GM18858 (cell line): Measurements from ENCODE around the gene IL18R1.
A peak's percentile ranks its signal among the peaks of the same experiment; 100 is the strongest.

Source experiments
- ATAC-seq: cut with Tn5 transposase; IDR thresholded peaks from one replicate; pipeline ENCODE4 v1.9.1; 2021; ENCODE audit not compliant: unreplicated experiment

IL18R1 gene

DNA sequence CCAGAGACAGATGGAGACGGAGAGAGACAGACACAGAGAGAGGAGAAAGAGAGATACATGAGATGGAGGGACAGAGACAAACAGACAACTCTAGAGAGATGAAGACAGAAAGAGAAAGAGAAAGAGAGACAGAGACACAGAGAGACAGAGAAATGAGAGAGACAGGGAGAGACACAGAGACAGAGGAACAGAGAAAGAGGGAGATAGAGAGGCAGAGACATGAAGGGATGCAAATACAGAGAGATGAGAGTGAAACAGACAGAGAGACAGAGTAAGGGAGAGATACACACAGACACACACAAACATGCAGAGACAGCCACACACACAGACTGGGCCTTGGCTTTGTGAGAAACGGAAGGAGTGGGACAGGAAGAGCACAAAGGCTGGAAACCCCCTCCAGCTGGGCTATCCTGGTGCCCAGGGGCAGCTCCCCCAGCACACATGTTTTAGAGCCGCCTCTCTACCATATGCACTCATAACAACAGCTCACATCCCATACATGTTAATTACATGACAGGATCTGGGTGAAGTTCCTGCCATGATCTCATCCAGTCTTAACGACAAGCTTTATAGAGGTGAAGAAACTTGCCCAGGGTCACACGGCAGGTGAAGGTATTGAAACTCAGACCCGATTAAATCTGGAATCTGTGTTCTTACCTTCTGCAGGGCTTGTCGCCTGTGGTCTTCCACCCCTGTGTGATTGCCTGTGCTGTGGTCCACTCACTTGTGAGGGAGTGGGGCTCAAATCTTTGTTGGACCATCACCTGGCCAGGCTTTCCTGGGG, 32.4 kb downstream of the IL18R1 start:
- ATAC-seq, result no peak

GRCh38 chr2:102391565-102391964, 36.0 kb downstream of the IL18R1 start:
- ATAC-seq, result no peak

DNA sequence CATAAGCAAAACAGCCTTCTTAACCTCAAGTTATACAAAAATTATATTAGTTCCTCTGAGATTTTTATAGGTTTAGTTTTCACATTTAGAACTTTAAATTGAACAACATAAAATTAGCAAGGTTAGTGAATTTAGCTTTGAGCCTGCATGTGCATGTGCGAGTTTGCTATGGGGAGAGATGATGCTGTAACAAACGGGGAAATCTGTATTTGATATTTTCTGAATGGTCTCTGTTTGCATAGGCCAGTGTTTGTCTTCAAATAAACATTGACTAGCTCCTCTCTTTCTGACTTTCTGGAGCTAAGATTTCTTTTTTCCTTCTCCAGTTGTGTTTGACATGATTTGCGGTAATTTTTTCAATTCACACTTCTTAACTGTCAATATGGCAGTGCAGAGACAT, 36.5 kb downstream of the IL18R1 start:
- ATAC-seq, result no peak

GRCh38 chr2:102392942-102393341, 37.3 kb downstream of the IL18R1 start:
- no peak for ATAC-seq

- ATAC-seq, result no peak
Measured at GRCh38 chr2:102396012-102396411, 40.4 kb downstream of the IL18R1 start.

GRCh38 chr2:102397209-102397608, 41.6 kb downstream of the IL18R1 start:
- ATAC-seq, result no peak

GRCh38 chr2:102399499-102400141, 44.0 kb downstream of the IL18R1 start:
- ATAC-seq, result no peak

DNA sequence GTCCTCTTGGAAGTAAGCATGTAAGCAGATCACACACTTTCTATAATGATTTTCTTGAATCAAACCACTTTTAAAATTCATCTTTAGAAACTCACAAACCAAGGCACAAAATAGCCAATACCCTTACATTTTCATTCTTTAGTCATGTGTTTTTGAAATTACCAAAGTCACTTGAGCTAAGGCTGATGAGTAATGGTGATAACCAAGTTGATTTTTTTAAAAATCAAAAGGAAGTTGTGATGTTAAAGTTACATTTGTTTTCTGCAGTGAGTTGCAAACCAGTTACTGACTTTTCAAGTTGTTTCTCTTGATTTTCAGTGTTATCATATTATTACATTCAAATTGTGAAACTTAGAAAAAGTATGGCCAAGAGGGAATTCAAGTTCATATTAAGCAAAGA, 45.9 kb downstream of the IL18R1 start:
- no peak for ATAC-seq

DNA sequence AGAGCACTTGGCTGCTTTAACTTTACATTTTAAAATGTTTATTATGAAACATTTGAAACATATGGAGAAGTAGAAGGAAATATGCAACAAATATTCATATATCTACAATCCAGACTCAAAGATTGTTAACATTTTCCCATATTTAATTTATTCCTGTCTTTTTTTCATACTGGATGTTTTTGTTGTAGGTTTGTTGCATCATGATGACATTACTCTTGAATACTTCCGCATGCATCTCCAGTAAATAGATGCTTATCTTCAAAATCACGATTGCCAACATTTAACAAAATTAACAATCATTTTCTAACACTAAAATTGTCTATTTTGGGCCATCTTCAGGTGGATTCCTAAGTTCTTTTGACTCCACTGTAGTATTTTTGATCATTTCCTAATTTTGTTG, 46.3 kb downstream of the IL18R1 start:
- ATAC-seq, result no peak

GRCh38 chr2:102410952-102411351, 55.4 kb downstream of the IL18R1 start:
- ATAC-seq, result no peak

DNA sequence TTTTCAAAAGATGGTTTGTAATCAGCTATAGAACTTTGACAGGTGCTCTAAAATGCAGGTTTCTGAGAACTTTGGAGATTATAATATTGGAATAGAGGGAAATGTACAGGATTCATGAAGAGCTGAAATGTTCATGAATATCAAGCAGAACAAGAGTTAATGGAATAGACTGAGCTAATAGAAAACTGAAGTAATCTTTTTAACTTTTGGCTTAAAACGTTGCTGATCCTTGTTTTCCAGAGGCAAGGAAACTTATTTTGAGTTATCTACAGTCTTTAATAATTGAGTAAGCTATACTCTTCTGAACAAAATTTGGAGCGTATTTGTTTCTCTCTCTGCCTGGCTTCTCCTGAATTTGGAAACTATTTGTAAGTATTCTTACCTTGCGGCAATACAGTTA, 56.6 kb downstream of the IL18R1 start:
- ATAC-seq, result no peak

DNA sequence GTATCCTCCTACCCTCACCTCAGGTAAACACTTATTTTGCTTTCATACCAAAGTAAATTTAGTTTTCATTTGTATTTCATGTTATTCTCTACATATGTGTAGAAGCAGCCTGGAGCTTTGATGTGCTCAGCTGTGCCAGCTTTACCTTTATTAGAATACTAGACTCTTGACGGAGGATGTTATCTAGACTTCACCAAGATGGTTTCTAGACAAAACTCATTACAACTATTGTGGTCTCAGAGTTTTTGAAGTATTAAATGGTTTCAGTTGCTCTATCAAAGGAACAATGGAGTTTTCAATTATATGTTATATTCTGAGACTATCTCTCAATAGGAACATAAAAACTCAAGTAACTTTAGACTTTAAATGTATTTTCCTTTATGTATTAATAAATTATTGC, 62.4 kb downstream of the IL18R1 start:
- ATAC-seq, result peak; percentile 34

DNA sequence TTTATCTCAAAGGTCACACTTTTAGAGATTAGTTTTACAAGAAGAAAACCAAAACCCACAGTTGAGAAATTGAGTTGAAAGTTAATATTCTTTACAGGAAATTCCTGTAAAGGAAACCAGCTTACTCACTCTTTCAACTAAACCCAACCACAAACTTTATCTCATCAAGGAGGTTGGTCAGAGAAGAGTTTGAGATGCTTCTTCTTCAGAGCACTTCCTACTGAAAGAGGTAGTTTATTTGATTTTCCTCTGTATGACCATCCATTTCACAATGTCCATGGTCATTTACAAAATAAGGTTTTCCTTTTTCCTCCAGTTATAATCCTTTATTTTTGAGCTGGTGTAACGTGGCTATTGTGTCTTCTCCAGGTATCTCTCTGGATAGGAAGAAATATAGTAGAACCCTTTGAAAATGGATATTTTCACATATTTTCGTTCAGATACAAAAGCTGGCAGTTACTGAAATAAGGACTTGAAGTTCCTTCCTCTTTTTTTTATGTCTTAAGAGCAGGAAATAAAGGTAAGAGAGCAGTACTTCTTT, 62.9 kb downstream of the IL18R1 start:
- peak; percentile 86 for ATAC-seq

- ATAC-seq, result no peak
Measured at GRCh38 chr2:102420290-102420689, 64.7 kb downstream of the IL18R1 start.

DNA sequence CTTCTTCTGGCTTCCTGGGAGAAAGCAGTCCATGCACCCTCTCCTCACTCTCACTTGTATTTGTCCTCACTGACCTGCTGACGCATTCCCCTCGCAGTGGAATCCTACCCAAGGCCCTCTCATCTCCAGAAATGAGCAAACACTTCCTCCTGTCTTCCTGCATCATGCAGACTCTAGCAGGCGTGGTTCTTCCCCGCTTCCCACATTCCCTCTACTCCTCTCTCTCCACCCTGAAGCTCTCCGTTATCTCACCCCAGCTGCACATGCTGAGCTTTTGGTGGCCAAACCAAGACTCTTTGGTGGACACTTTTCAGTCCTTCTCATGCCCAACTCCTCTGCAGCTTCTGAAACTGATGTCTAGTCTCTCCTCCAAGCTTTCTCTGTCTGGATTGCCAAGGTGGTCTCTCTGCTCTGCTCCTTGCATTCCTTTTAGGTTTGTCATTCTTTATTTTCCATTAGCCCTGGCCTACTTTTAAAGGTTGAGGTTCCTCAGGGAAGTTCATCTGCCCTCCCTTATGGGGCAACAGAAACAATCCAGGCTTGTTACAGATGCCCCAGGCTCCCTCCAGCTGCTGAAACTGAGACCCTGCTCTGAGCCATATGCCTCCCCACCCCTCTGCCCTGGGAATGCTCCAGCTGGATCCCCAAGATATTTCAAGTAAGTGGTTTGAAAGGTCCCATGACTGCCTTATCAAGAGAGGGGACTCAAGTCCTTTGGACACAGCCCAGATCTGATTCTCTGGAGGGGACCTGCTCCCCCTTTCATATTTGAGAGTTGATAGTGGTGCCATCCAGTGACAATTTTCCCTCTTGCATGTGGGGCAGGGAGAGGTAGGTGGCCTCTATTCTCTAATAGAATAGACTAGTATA, 66.5 kb downstream of the IL18R1 start:
- no peak for ATAC-seq

DNA sequence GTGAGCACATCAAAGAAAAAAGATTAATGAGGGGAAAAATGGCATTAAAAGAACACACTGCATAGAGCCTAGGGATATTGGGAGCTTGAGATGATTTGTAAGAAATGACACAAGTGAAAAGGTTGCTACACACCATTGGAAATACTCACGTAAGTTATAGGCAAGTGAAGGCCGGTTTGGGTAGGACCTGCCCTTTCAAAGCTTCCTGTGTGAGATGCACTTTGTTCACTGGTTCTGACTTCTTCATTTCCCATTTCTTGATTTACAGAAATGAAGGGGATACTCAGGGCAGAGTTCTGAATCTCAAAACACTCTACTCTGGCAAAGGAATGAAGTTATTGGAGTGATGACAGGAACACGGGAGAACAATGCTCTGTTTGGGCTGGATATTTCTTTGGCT, 67.3 kb downstream of the IL18R1 start, which contains the start of gene IL18RAP:
IL18RAP (plus strand) TSS at position 251 of the 400 bp plus-strand sequence; CDS start at position 369, 118 bp downstream.
- no peak for ATAC-seq

DNA sequence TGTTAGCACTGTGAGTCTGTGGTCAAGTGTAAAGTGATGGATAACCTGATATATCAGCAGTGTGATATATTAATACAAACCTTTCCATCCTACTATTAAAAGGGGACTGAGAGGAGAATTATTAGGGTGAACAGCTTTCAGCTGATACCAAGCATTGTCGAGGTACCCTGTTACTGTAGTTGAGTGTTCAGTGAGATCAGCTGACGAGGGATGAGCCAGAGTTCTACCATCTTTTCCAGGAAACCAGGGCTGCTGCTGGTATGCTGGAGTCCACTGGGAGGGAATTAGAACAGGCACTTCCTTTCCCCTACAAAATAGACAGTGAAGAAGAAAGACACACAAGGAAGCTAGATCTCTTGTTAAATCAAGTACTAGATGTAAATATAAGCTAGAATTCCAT, 67.8 kb downstream of the IL18R1 start:
- ATAC-seq, result no peak

GRCh38 chr2:102424754-102425153, 69.2 kb downstream of the IL18R1 start:
- peak; percentile 95 for ATAC-seq

DNA sequence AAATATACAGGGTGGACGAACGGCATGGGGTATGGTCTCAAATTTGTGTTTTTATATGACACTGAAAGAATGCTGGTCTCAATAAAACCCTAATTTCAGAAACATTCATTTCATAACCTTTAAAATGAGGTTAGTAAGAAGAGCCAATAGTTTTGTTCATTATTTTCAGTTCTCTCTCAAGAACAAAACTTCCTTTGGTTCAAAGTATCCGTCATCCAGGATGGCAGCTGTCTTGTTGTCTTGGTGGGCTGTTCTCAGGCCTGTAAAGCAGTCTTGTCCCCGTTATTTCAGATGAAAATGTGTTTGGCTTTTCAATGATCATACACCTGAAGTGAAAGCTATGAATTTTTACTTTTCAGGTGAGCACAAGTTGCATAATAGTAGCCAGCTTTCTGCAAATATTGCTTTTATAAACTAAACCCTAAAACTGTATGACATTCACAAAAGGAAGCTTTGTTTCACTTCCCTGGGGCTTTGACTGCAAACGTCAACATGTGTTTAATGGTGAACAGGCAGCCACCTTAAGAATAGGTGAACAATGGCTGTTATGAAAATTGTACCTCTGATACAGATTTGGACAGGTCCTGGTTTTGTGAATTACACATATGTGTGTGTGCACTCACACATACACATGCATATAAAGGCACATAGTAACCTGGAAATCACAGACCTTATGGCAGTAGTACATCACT, 70.0 kb downstream of the IL18R1 start:
- ATAC-seq, result no peak

DNA sequence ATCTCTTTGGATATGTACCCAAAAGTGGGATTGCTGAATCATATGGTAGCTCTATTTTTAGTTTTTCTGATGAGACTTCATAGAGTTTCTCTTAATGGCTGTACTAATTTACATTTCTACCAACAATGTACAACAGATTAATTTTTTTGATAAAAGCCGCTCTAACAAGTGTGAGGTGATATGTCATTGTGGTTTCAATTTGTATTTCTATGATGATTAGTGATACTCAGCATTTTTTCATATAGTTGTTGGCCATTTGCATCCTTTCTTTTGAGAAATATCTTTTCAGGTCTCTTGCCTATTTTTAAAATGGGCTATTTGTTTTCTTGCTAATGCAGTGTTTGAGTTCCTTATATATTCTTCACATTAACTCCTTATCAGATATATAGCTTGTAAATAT, 71.7 kb downstream of the IL18R1 start:
- ATAC-seq, result no peak

DNA sequence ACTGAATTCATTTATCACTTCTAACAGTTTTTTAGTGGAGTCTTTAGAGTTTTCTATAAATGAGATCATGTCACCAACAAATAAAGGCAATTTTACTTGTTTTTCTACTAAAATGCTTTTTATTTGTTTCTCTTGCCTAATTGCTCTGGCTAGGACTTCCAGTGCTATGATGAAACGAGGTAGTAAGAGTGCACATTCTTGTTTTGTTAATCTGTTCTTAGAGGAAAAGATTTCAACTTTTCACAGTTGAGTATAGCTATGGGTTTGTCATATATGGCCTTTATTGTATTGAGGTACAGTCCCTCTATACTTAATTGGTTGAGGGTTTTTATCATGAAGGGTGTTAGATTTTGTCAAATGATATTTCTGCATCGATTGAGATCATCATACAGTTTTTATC, 73.0 kb downstream of the IL18R1 start:
- no peak for ATAC-seq
